K562 (cell line): ENCODE results near the gene CARD8. TPM values are rescaled to one million over a fixed set of nuclear protein-coding genes. Genes with fewer than 3 reads are reported as not detected.
A peak's percentile ranks its signal among the peaks of the same experiment; 100 is the strongest.

Experiments used
- BCOR ChIP-seq: fragments of 450-650 bp; IDR thresholded peaks from 2 replicates; pipeline ENCODE4 v1.6.1; 2016
- CBFA2T2 ChIP-seq: fragments of 450-650 bp; conservative IDR thresholded peaks from 2 replicates; pipeline ENCODE4 v1.6.1; 2017; ENCODE audit warnings: mild to moderate bottlenecking
- CBX1 ChIP-seq: sonication (generic); IDR thresholded peaks from 2 replicates; pipeline ENCODE4 v1.6.1; 2016; ENCODE audit warnings: antibody characterized with exemption, low read depth, mild to moderate bottlenecking
- CHCHD3 ChIP-seq: fragments of 250-450 bp; sonication (Bioruptor Pico); IDR thresholded peaks from 2 replicates; pipeline ENCODE4 v2.1.2; 2022; ENCODE audit warnings: mild to moderate bottlenecking
- HES1 ChIP-seq: fragments of 450-650 bp; IDR thresholded peaks from 2 replicates; pipeline ENCODE4 v1.6.1; 2016; ENCODE audit warnings: low read depth, mild to moderate bottlenecking, moderate library complexity
- JUN ChIP-seq, 2 experiments: sonication (generic) in 1 of 2; formaldehyde crosslinking in 1 of 2; IDR thresholded peaks; 2 replicates each; pipeline versions ENCODE4 v1.6.1 to v1.8.0; 2012 to 2022; ENCODE audit warnings: borderline replicate concordance in 2 of 2, mild to moderate bottlenecking in 2 of 2, improper control_type of control experiment in 1 of 2, low read depth in 1 of 2, low read length in 1 of 2, missing genetic modification reagents in 1 of 2
- SMARCC2 ChIP-seq: fragments of 450-650 bp; IDR thresholded peaks from 2 replicates; pipeline ENCODE4 v1.6.1; 2017; ENCODE audit warnings: antibody characterized with exemption, moderate library complexity, mild to moderate bottlenecking, low read depth
- TAF15 ChIP-seq: fragments of 200-400 bp; formaldehyde crosslinking; IDR thresholded peaks from 2 replicates; pipeline ENCODE4 v1.6.1; 2017; ENCODE audit warnings: mild to moderate bottlenecking, low read depth, low read length, moderate library complexity
- ZBTB2 ChIP-seq: fragments of 450-650 bp; IDR thresholded peaks from 2 replicates; pipeline ENCODE4 v1.6.1; 2016; ENCODE audit warnings: antibody characterized with exemption
- ZEB2 ChIP-seq: fragments of 450-650 bp; IDR thresholded peaks from 2 replicates; pipeline ENCODE4 v1.6.1; 2016
- ZNF12 ChIP-seq: sonication (generic); formaldehyde crosslinking; IDR thresholded peaks from 2 replicates; pipeline ENCODE4 v1.4.0; 2020; ENCODE audit warnings: mild to moderate bottlenecking, missing genetic modification reagents
- ZNF354B ChIP-seq: fragments of 250-450 bp; sonication (Bioruptor Pico); IDR thresholded peaks from 2 replicates; pipeline ENCODE4 v1.4.0; 2020
- ZNF449 ChIP-seq: fragments of 250-450 bp; sonication (Bioruptor Pico); IDR thresholded peaks from 2 replicates; pipeline ENCODE4 v1.8.0; 2022; ENCODE audit warnings: moderate library complexity, mild to moderate bottlenecking, inconsistent platforms
- polyA plus RNA-seq, 8 experiments: library from polyadenylated mRNA; depleted of rRNA in 4 of 8; stranded (reverse) in 5 of 8; unstranded in 3 of 8; fragments of >200 nt; fragmentation: Nextera tagmentation in 2 of 8; fragmentation: Illumina TruSeq in 1 of 8; extraction: Ambion mirVana in 2 of 8; extraction: Trizol in 1 of 8; gene quantifications; 2 replicates each; pipeline versions ENCODE4 v1.2.1 to v1.2.3, GENCODE V29; 2011 to 2014; ENCODE audit warnings: inconsistent platforms in 1 of 8, missing spikeins in 1 of 8
- total RNA-seq, 7 experiments: library from RNA; depleted of rRNA in 6 of 7; stranded (reverse); fragments of >200 nt in 6 of 7; fragmentation: Illumina TruSeq in 2 of 7; extraction: Trizol in 2 of 7; gene quantifications; 2 replicates each; pipeline versions ENCODE4 v1.2.1 to v1.2.3, GENCODE V29; 2011 to 2021; ENCODE audit warnings: low replicate concordance in 1 of 7

The CARD8 gene
- total and polyA plus RNA-seq, 9 of the 15 experiments (the other 6 are each of a cell fraction or from before 2014, with no cell fraction given), result 11.5 to 26.4 (median 20.8) TPM

- no peak for TF ChIP-seq ZNF354B (CRISPR knock-in tag)
- TF ChIP-seq CHCHD3, result no peak
- no peak for TF ChIP-seq BCOR
- TF ChIP-seq HES1, result no peak
- no peak for TF ChIP-seq CBFA2T2
- peak; percentile 91 for TF ChIP-seq ZBTB2
- TF ChIP-seq CBX1, result no peak; the same call in 1 of the 2 replicates
- no peak for TF ChIP-seq SMARCC2
- TF ChIP-seq ZEB2, result peak; percentile 31
- TF ChIP-seq TAF15, result no peak
- TF ChIP-seq ZNF449 (CRISPR knock-in tag), result no peak
- no peak for TF ChIP-seq ZNF12 (CRISPR knock-in tag)
- no peak for TF ChIP-seq JUN (IDR thresholded peaks at IDR 0.05; ENCODE audit: borderline replicate concordance, low read depth, low read length)
- peak; percentile 82; the same call in 1 of the 2 replicates for TF ChIP-seq JUN (CRISPR knock-in tag; IDR thresholded peaks at IDR 0.05; ENCODE audit: borderline replicate concordance)
These were observed 85.5 kb downstream of the CARD8 start, which contains the start of the genes LIG1 and ZSWIM9 (continued) for GRCh38 chr19:48169939-48170803.
